Ovary (tissue), 3 donors: ENCODE results near the gene HJURP.

Source experiments
- CTCF ChIP-seq, 3 donors: fragments of 450-650 bp in 2 of 3; fragments of 200-600 bp in 1 of 3; IDR thresholded peaks; one replicate each; pipeline versions ENCODE4 v1.5.1 to v1.8.0; 2016 to 2022; ENCODE audit warnings: antibody characterized with exemption in 3 of 3, mild to moderate bottlenecking in 1 of 3
- EP300 ChIP-seq: sonication (generic); formaldehyde crosslinking; IDR thresholded peaks from one replicate; pipeline ENCODE4 v1.6.1; 2017; ENCODE audit warnings: antibody characterized with exemption
- POLR2A ChIP-seq: fragments of 450-650 bp; IDR thresholded peaks from one replicate; pipeline ENCODE4 v1.6.1; 2017; ENCODE audit warnings: antibody characterized with exemption, mild to moderate bottlenecking, moderate library complexity
- donor health status: DM: no; HTN: no; CAD: no.

GRCh38 chr2:233816771-233817170 lies 37.6 kb downstream of the HJURP start:
- TF ChIP-seq CTCF (IDR thresholded peaks at IDR 0.05) = no peak
- no peak for TF ChIP-seq EP300
- no peak for TF ChIP-seq POLR2A
